CD4-positive, alpha-beta memory T cell (primary cell): ENCODE data around the gene P4HTM. TPM values are rescaled to one million over a fixed set of nuclear protein-coding genes. Genes with fewer than 3 reads are reported as not detected.
A peak's percentile ranks its signal among the peaks of the same experiment; 100 is the strongest.
"Not testable (repeated sequence)": the region's sequence is repeated elsewhere in the genome, so short reads cannot be mapped to it uniquely, and the experiment has no call there.

ENCODE experiments used
- CTCF ChIA-PET: fragments of 350-600 bp; sonication (Branson Sonifier 250); formaldehyde crosslinking; loops from one replicate; lab custom pipeline; 2021; ENCODE audit warnings: inconsistent platforms; ENCODE audit not compliant: partially characterized antibody; lab: Charles Lee
- POLR2A ChIA-PET: fragments of 350-600 bp; sonication (Branson Sonifier 250); formaldehyde crosslinking; loops from one replicate; lab custom pipeline; 2021; ENCODE audit not compliant: partially characterized antibody; lab: Charles Lee
- DNase-seq, 5 donors: peaks; one replicate each; pipeline versions ENCODE4 v3.0.0 to v3.0.0-alpha.2; 2020 to 2022; ENCODE audit warnings: mixed read lengths in 1 of 5
- H3K27ac ChIP-seq: one replicate; pipeline ENCODE4 v1.7.0; 2013; ENCODE audit warnings: low read depth, low read length
- H3K27me3 ChIP-seq: 2 replicates; pipeline ENCODE4 v1.7.0; 2013; ENCODE audit warnings: mild to moderate bottlenecking, low read length, moderate library complexity; ENCODE audit not compliant: insufficient read depth
- H3K36me3 ChIP-seq: 2 replicates; pipeline ENCODE4 v1.7.0; 2013; ENCODE audit warnings: mild to moderate bottlenecking, low read length, moderate library complexity; ENCODE audit not compliant: insufficient read depth
- H3K4me1 ChIP-seq: 2 replicates; pipeline ENCODE4 v1.7.0; 2013; ENCODE audit warnings: mild to moderate bottlenecking, low read length, moderate library complexity; ENCODE audit not compliant: insufficient read depth
- H3K4me3 ChIP-seq, 2 donors: one replicate each; pipeline ENCODE4 v1.7.0; 2013; ENCODE audit warnings: low read length in 2 of 2, mild to moderate bottlenecking in 1 of 2
- H3K9me3 ChIP-seq, 2 donors: one replicate each; pipeline ENCODE4 v1.7.0; 2013; ENCODE audit warnings: low read length in 2 of 2, control low read depth in 1 of 2; ENCODE audit not compliant: control insufficient read depth in 1 of 2
- H3K27ac Mint-ChIP-seq, 7 donors: one replicate each; pipeline ENCODE4 v1.8.0; 2020 to 2021; ENCODE audit warnings: mixed read lengths in 7 of 7, mild to moderate bottlenecking in 6 of 7, inconsistent platforms in 3 of 7, moderate library complexity in 3 of 7
- H3K27me3 Mint-ChIP-seq, 2 donors: one replicate each; pipeline ENCODE4 v1.8.0; 2020 to 2021; ENCODE audit warnings: mixed read lengths in 2 of 2
- H3K36me3 Mint-ChIP-seq, 2 donors: one replicate each; pipeline ENCODE4 v1.8.0; 2020 to 2021; ENCODE audit warnings: mixed read lengths in 2 of 2, inconsistent platforms in 1 of 2, mild to moderate bottlenecking in 1 of 2
- H3K4me1 Mint-ChIP-seq, 4 donors: one replicate each; pipeline ENCODE4 v1.8.0; 2020 to 2021; ENCODE audit warnings: mixed read lengths in 4 of 4, mild to moderate bottlenecking in 1 of 4
- H3K4me3 Mint-ChIP-seq, 8 donors: one replicate each; pipeline ENCODE4 v1.8.0; 2020 to 2021; ENCODE audit warnings: mixed read lengths in 8 of 8, mild to moderate bottlenecking in 7 of 8, moderate library complexity in 6 of 8, inconsistent platforms in 3 of 8
- H3K9me3 Mint-ChIP-seq, 8 donors: one replicate each; pipeline ENCODE4 v1.8.0; 2020 to 2021; ENCODE audit warnings: mixed read lengths in 8 of 8, mild to moderate bottlenecking in 5 of 8, inconsistent platforms in 3 of 8, moderate library complexity in 1 of 8
- intact Hi-C: fragments of 100-400 bp; cut with micrococcal nuclease; formaldehyde crosslinking; loops from one replicate; pipeline ENCODE4 v1.15.1; 2023
- polyA plus RNA-seq, 2 donors: library from polyadenylated mRNA; unstranded; fragments of 300-500 nt; fragmentation: Illumina TruSeq; gene quantifications; one replicate each; pipeline ENCODE4 v1.2.3, GENCODE V29; 2021
- total RNA-seq, 2 experiments: library from RNA; stranded (reverse); gene quantifications; one replicate each; pipeline ENCODE4 v1.2.3, GENCODE V29; 2021

P4HTM gene
- total and polyA plus RNA-seq, 4 experiments from 2014 or later = 29.7 to 87.3 (median 56.1) TPM

GRCh38 chr3:49007068-49007770 lies 17.2 kb downstream of the P4HTM start, which contains the start of gene WDR6:
Gene WDR6 (plus strand): TSS chr3:49007391. CDS start chr3:49007432, 41 bp downstream.
- H3K4me1 Mint-ChIP-seq = peaks cover 15 to 37% (median 24%) of the 10 kb centered on the region in 4 donors

GRCh38 chr3:49007771-49008528 lies 17.9 kb downstream of the P4HTM start:
- no peaks in the 10 kb centered on the region for H3K27me3 Mint-ChIP-seq
- H3K36me3 ChIP-seq = peaks cover 17% of the 10 kb centered on the region
- peak overlapping the region; percentile 87 for H3K27ac ChIP-seq
- POLR2A ChIA-PET = interaction anchor here (0.8 to 22.1 kb wide), 22 partner anchors 11 to 462 kb away, joined by 3 to 629 read pairs (median 4); partner anchors contain the start of genes ARIH2, DAG1, DALRD3 and IMPDH2
- peaks cover 0 to 28% of the 10 kb centered on the region in 2 donors for H3K36me3 Mint-ChIP-seq
- no peaks in the 10 kb centered on the region for H3K27me3 ChIP-seq
- peaks cover 15 to 37% (median 24%) of the 10 kb centered on the region in 4 donors for H3K4me1 Mint-ChIP-seq
- H3K9me3 Mint-ChIP-seq = peaks cover 0 to 2% (median 0%) of the 10 kb centered on the region in 8 donors
- H3K4me1 ChIP-seq = peaks cover 20% of the 10 kb centered on the region
- intact Hi-C loops = loop anchor here (1.0 to 5.0 kb wide), 5 partner anchors 13 to 321 kb away; partner anchors contain the start of genes IMPDH2, NCKIPSD, P4HTM and QRICH1
- H3K27ac Mint-ChIP-seq = peak overlapping the region; percentile 95 to 100 (median 99)
- CTCF ChIA-PET = interaction anchor here (0.8 to 10.3 kb wide), 11 partner anchors 13 to 441 kb away, joined by 3 to 173 read pairs (median 4); partner anchors contain the start of genes DALRD3, IMPDH2, IP6K2 and NDUFAF3
- peak overlapping the region; percentile 81 to 97 for H3K4me3 ChIP-seq
- H3K4me3 Mint-ChIP-seq = peak overlapping the region; percentile 93 to 99 (median 98)
- no peaks in the 10 kb centered on the region for H3K9me3 ChIP-seq
- DNase-seq = peak; percentile 82 to 90 (median 84)

More at GRCh38 chr3:49007068-49007770, 17.2 kb downstream of the P4HTM start, which contains the start of gene WDR6:
- Histone ChIP-seq H3K27ac (peak within 1 kb of the TSS; percentile 87), H3K36me3 (peaks cover 10% of the 10 kb centered on the region), H3K4me1 (peaks cover 20% of the 10 kb centered on the region), H3K4me3 (peak within 1 kb of the TSS; percentile 81 to 97), H3K27me3 (no peaks in the 10 kb centered on the region), H3K9me3 (no peaks in the 10 kb centered on the region)
- Mint-ChIP-seq H3K27ac (peak within 1 kb of the TSS; percentile 95 to 100 (median 99)), H3K36me3 (peaks cover 0 to 24% of the 10 kb centered on the region in 2 donors), H3K9me3 (peaks cover 0 to 2% (median 0%) of the 10 kb centered on the region in 8 donors), H3K4me3 (peak within 1 kb of the TSS; percentile 93 to 99 (median 98)), H3K27me3 (no peaks in the 10 kb centered on the region)
- DNase-seq = peak; percentile 95 to 98 (median 97)
- intact Hi-C loops = loop anchor here (1.0 to 5.0 kb wide), 5 partner anchors 14 to 320 kb away; partner anchors contain the start of genes IMPDH2, NCKIPSD, P4HTM and QRICH1
- POLR2A ChIA-PET = interaction anchor here (0.7 to 22.1 kb wide), 24 partner anchors 10 to 1594 kb away, joined by 3 to 629 read pairs (median 4); partner anchors contain the start of genes ARIH2, DAG1, DALRD3 and IMPDH2
- CTCF ChIA-PET = interaction anchor here (0.6 to 10.3 kb wide), 19 partner anchors 12 to 442 kb away, joined by 3 to 173 read pairs (median 4); partner anchors contain the start of genes DALRD3, IMPDH2, IP6K2 and NDUFAF3

- not testable (repeated sequence) for H3K27me3 ChIP-seq, H3K9me3 Mint-ChIP-seq, H3K27me3 Mint-ChIP-seq, DNase-seq, H3K4me3 ChIP-seq, H3K9me3 ChIP-seq
- H3K27ac ChIP-seq = peak overlapping the region; percentile 87
- ChIA-PET CTCF (interaction anchor here (6.4 to 10.3 kb wide), 2 partner anchors 12 to 21 kb away, joined by 136 to 173 read pairs; partner anchors contain the start of genes DALRD3, NDUFAF3 and P4HTM), POLR2A (interaction anchor here (1.7 to 22.1 kb wide), 5 partner anchors 13 to 97 kb away, joined by 3 to 629 read pairs (median 69); partner anchors contain the start of genes DALRD3, IMPDH2, NDUFAF3 and P4HTM)
- intact Hi-C loops = loop anchor here (5.0 kb wide), 1 partner anchor 321 kb away; the partner anchor contains the start of gene NCKIPSD
- H3K36me3 Mint-ChIP-seq = peaks cover 0 to 34% of the 10 kb centered on the region in 2 donors
- peak overlapping the region; percentile 95 to 100 (median 99) for H3K27ac Mint-ChIP-seq
- H3K4me1 Mint-ChIP-seq = peaks cover 15 to 37% (median 24%) of the 10 kb centered on the region in 4 donors
- H3K4me3 Mint-ChIP-seq = peak overlapping the region; percentile 93 to 99 (median 98)
- H3K4me1 ChIP-seq = peaks cover 20% of the 10 kb centered on the region
- H3K36me3 ChIP-seq = peaks cover 24% of the 10 kb centered on the region
Measured at GRCh38 chr3:49008627-49009026, 18.6 kb downstream of the P4HTM start.

- H3K4me1 ChIP-seq = peaks cover 20% of the 10 kb centered on the region
- POLR2A ChIA-PET = interaction anchor here (6.1 to 22.1 kb wide), 2 partner anchors 12 to 18 kb away, joined by 191 to 629 read pairs; partner anchors contain the start of genes DALRD3, IMPDH2, NDUFAF3 and P4HTM
- no peaks in the 10 kb centered on the region for H3K9me3 ChIP-seq
- H3K4me1 Mint-ChIP-seq = peaks cover 15 to 37% (median 24%) of the 10 kb centered on the region in 4 donors
- H3K36me3 ChIP-seq = peaks cover 31% of the 10 kb centered on the region
- H3K9me3 Mint-ChIP-seq = peaks cover 0 to 2% (median 0%) of the 10 kb centered on the region in 8 donors
- no peaks in the 10 kb centered on the region for H3K27me3 ChIP-seq
- peak overlapping the region in 3 of 7 donors; percentile 59 to 99 (median 96) for H3K27ac Mint-ChIP-seq
- CTCF ChIA-PET = interaction anchor here (6.4 to 10.3 kb wide), 2 partner anchors 11 to 21 kb away, joined by 136 to 173 read pairs; partner anchors contain the start of genes DALRD3, NDUFAF3 and P4HTM
- no peaks in the 10 kb centered on the region for H3K27me3 Mint-ChIP-seq
- intact Hi-C loops = loop anchor here (5.0 kb wide), 1 partner anchor 322 kb away; the partner anchor contains the start of gene NCKIPSD
- H3K4me3 Mint-ChIP-seq = peak overlapping the region in 5 of 8 donors; percentile 36 to 72 (median 58)
- no peak overlapping the region for H3K4me3 ChIP-seq
- H3K36me3 Mint-ChIP-seq = peaks cover 0 to 41% of the 10 kb centered on the region in 2 donors
- H3K27ac ChIP-seq = no peak overlapping the region
- DNase-seq = no peak
Measured at GRCh38 chr3:49009396-49009795, 19.4 kb downstream of the P4HTM start.

DNA sequence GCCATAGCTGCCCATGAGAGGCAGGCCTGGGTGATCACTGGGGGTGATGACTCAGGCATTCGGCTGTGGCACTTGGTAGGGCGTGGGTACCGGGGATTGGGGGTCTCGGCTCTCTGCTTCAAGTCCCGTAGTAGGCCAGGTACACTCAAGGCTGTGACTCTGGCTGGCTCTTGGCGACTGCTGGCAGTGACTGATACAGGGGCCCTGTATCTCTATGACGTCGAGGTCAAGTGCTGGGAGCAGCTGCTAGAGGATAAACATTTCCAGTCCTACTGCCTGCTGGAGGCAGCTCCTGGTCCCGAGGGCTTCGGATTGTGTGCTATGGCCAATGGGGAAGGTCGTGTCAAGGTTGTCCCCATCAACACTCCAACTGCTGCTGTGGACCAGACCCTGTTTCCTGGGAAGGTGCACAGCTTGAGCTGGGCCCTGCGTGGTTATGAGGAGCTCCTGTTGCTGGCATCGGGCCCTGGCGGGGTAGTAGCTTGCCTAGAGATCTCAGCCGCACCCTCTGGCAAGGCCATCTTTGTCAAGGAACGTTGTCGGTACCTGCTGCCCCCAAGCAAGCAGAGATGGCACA lies 22.5 kb downstream of the P4HTM start:
- H3K27ac Mint-ChIP-seq = no peak overlapping the region
- Histone ChIP-seq H3K4me1 (peaks cover 23% of the 10 kb centered on the region), H3K27me3 (no peaks in the 10 kb centered on the region), H3K4me3 (no peak overlapping the region), H3K27ac (no peak overlapping the region), H3K36me3 (peaks cover 50% of the 10 kb centered on the region), H3K9me3 (no peaks in the 10 kb centered on the region)
- intact Hi-C loops = no loop called here
- peaks cover 15 to 34% (median 22%) of the 10 kb centered on the region in 4 donors for H3K4me1 Mint-ChIP-seq
- peak in 1 of 5 donors; percentile 7 for DNase-seq
- POLR2A ChIA-PET = interaction anchor here (0.9 to 22.1 kb wide), 5 partner anchors 2 to 707 kb away, joined by 3 to 629 read pairs (median 377); partner anchors contain the start of genes AMIGO3, DALRD3, IMPDH2 and NDUFAF3
- CTCF ChIA-PET = interaction anchor here (1.4 to 15.4 kb wide), 5 partner anchors 8 to 40 kb away, joined by 3 to 216 read pairs (median 4); partner anchors contain the start of genes DALRD3, IMPDH2, NDUFAF3 and P4HTM
- H3K9me3 Mint-ChIP-seq = no peaks in the 10 kb centered on the region
- peaks cover 0 to 56% of the 10 kb centered on the region in 2 donors for H3K36me3 Mint-ChIP-seq
- no peak overlapping the region for H3K4me3 Mint-ChIP-seq
- no peaks in the 10 kb centered on the region for H3K27me3 Mint-ChIP-seq
